ENCODE data around the gene ACACA. TPM values are rescaled to one million over a fixed set of nuclear protein-coding genes. Genes with fewer than 3 reads are reported as not detected.
A peak's percentile ranks its signal among the peaks of the same experiment; 100 is the strongest.

Gene ACACA
- total and polyA plus RNA-seq, 4 donors = 6.1 to 49.9 (median 23.7) TPM

DNA sequence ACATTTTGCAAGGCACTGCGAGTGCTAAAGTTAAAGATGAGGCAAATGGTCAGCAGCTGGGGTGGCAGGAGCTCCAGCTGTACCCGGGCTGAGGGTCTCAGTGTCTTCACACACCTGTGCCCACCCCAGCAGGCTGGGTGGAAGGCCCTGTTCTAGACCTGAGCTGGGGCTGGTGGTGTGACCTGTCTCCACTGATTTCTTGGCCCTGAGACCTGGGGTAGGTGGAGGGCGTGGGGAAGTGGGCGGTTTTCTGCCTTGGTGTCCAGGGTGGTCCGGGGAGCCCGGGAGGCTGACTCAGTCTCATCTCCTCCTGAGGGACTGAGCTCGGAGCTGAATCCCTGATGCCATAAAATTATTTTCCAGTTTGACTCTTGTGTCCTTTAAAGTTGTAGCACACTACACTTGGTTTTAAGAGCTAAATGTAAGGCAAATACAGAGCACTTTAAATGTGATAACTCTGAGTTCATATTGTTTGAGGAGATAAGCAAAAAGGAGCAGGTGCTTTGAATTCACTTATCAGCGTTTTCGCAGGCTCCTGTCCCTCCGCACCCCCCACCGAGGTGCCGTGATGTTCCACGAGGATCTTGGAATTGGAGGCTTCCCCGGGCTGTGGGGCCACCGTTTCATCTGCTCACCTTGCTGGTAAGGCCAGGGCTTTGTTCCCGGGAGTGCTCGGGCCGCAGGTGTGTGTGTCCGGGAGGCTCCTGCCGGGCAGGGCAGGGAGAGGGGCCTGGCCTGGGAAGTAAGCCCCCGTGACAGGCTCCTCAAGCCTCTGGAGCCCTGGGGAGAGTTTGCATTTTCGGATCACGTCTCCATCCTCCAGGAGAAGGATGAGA lies 340.9 kb downstream of the ACACA start:
- no peak overlapping the region for H3K27ac ChIP-seq (ENCODE audit: low read depth in 1 of 2, low read length in 2 of 2)

DNA sequence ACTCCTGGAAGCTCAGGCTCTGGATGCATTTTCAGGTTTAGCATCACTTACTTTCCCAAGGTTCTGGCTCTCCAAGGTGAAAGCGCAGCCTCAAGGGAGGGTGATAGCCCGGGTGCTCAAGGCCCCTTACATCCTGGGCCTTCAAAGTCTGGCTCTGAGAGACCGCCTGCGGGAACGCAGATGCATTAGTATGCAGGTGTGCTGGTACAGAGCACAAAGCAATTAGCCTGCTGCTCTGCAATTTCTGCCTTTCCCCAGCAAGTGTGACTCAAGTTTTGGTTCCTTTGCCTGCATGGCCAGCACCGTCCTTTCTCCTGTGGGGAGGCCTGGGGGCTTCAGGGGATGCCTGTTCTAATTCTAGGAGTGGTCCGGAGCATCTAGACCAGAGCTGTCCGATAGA lies 341.7 kb downstream of the ACACA start:
- WGBS, 2 donors = 75 to 80% methylated on average over 8 of the region's 8 CpGs
- Histone ChIP-seq H3K27me3 (ENCODE audit: control insufficient read depth in 1 of 2, insufficient read depth in 2 of 2, low read length in 1 of 2) (no peaks in the 10 kb centered on the region), H3K9me3 (ENCODE audit: control insufficient read depth, low read length) (no peaks in the 10 kb centered on the region), H3K4me1 (ENCODE audit: control insufficient read depth in 1 of 2, insufficient read depth in 2 of 2, low read length in 2 of 2) (no peaks in the 10 kb centered on the region), H3K4me3 (ENCODE audit: low read length in 2 of 2) (no peak overlapping the region), H3K27ac (ENCODE audit: low read depth in 1 of 2, low read length in 2 of 2) (no peak overlapping the region), H3K36me3 (ENCODE audit: control insufficient read depth in 1 of 2, insufficient read depth in 2 of 2, low read length in 1 of 2) (no peaks in the 10 kb centered on the region)
- ATAC-seq (ENCODE audit: low FRiP score) (no peak), DNase-seq (no peak)
- intact Hi-C loops (cut with DNase I) = no loop called here

More for the DNA sequence above, 340.9 kb downstream of the ACACA start:
- Histone ChIP-seq H3K4me1 (ENCODE audit: control insufficient read depth in 1 of 2, insufficient read depth in 2 of 2, low read length in 2 of 2) (no peaks in the 10 kb centered on the region), H3K27me3 (ENCODE audit: control insufficient read depth in 1 of 2, insufficient read depth in 2 of 2, low read length in 1 of 2) (no peaks in the 10 kb centered on the region), H3K36me3 (ENCODE audit: control insufficient read depth in 1 of 2, insufficient read depth in 2 of 2, low read length in 1 of 2) (no peaks in the 10 kb centered on the region), H3K9me3 (ENCODE audit: control insufficient read depth, low read length) (no peaks in the 10 kb centered on the region), H3K4me3 (ENCODE audit: low read length in 2 of 2) (no peak overlapping the region)
- DNase-seq (no peak), ATAC-seq (ENCODE audit: low FRiP score) (no peak)
- intact Hi-C loops (cut with DNase I) = no loop called here
- WGBS, 2 donors = 36 to 41% methylated on average over 22 to 23 of the region's 23 CpGs

DNA sequence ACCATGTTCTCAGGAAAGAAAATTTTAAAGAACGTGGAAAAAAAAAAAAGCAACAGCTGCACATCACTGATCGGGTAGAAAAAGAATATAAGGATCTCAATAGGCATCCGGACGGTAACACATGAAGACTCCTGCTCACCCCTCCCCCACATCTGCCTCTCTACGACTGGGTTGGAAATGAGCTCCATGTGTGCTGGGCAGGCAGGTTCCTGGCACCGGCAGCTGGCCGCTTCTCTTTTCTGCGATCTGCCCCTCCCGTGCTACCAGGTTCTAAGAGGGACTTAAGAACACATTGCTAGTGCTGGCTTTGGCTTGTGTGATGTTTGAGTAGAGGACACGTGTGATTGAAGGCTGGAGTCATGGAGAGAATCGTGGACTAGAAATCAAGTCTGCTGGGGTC lies 342.4 kb downstream of the ACACA start:
- no peak overlapping the region for H3K4me3 ChIP-seq (ENCODE audit: low read length in 2 of 2)
- WGBS, 2 donors = 41 to 48% methylated on average over 11 of the region's 11 CpGs
- H3K4me1 ChIP-seq (ENCODE audit: control insufficient read depth in 1 of 2, insufficient read depth in 2 of 2, low read length in 2 of 2) = no peaks in the 10 kb centered on the region
- H3K9me3 ChIP-seq (ENCODE audit: control insufficient read depth, low read length) = no peaks in the 10 kb centered on the region
- intact Hi-C loops (cut with DNase I) = no loop called here
- no peak overlapping the region for H3K27ac ChIP-seq (ENCODE audit: low read depth in 1 of 2, low read length in 2 of 2)
- ATAC-seq (ENCODE audit: low FRiP score) = no peak
- H3K36me3 ChIP-seq (ENCODE audit: control insufficient read depth in 1 of 2, insufficient read depth in 2 of 2, low read length in 1 of 2) = no peaks in the 10 kb centered on the region
- no peaks in the 10 kb centered on the region for H3K27me3 ChIP-seq (ENCODE audit: control insufficient read depth in 1 of 2, insufficient read depth in 2 of 2, low read length in 1 of 2)
- DNase-seq = no peak

DNA sequence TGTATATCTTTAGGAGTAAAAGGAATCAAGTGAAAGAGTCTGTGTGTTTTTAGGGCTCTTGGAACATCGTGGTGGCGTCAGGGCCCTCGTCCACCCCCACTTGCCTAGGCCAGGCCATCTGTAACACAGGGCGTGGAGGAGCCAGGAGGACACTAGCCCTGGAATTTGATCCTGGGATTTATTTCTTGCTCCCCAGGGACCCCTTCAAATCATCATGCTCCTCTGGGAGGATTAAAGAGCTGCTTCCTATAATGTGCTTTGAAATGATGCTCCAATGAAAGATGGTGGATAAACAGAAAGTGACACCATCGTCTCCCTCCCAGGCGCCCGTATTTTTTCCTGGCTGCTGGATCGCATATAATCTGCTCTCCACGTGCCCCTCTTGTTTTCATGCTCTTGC lies 344.6 kb downstream of the ACACA start:
- no peaks in the 10 kb centered on the region for H3K27me3 ChIP-seq (ENCODE audit: control insufficient read depth in 1 of 2, insufficient read depth in 2 of 2, low read length in 1 of 2)
- DNase-seq = peak in 1 of 2 donors; percentile 40
- ATAC-seq (ENCODE audit: low FRiP score) = no peak
- H3K27ac ChIP-seq (ENCODE audit: low read depth in 1 of 2, low read length in 2 of 2) = no peak overlapping the region
- intact Hi-C loops (cut with DNase I) = no loop called here
- WGBS, 2 donors = 27 to 41% methylated on average over 9 of the region's 9 CpGs
- H3K4me1 ChIP-seq (ENCODE audit: control insufficient read depth in 1 of 2, insufficient read depth in 2 of 2, low read length in 2 of 2) = no peaks in the 10 kb centered on the region
- H3K36me3 ChIP-seq (ENCODE audit: control insufficient read depth in 1 of 2, insufficient read depth in 2 of 2, low read length in 1 of 2) = peaks cover under 1 to 2% of the 10 kb centered on the region in 2 donors
- no peaks in the 10 kb centered on the region for H3K9me3 ChIP-seq (ENCODE audit: control insufficient read depth, low read length)
- H3K4me3 ChIP-seq (ENCODE audit: low read length in 2 of 2) = no peak overlapping the region

DNA sequence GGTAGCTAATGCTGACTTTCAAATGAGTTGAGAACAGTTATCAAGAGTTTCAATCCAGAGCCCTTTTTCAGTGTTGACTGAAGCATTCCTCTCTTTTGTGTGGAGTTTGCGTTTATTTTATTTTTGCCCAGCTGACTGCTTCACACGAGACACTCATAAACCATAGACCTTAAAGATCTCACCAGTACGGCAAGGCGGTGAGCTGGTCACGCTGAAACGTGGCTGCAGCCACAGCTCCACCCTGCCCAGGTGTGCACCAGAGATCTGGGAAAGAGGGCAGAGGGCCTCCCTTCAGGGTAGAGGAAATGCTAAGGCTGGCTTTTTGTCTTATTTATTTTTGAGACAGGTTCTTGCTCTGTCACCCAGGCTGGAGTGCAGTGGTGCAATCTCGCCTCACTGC lies 345.7 kb downstream of the ACACA start:
- Histone ChIP-seq H3K36me3 (ENCODE audit: control insufficient read depth in 1 of 2, insufficient read depth in 2 of 2, low read length in 1 of 2) (peaks cover 5 to 6% of the 10 kb centered on the region in 2 donors), H3K27ac (ENCODE audit: low read depth in 1 of 2, low read length in 2 of 2) (no peak overlapping the region), H3K27me3 (ENCODE audit: control insufficient read depth in 1 of 2, insufficient read depth in 2 of 2, low read length in 1 of 2) (no peaks in the 10 kb centered on the region), H3K4me1 (ENCODE audit: control insufficient read depth in 1 of 2, insufficient read depth in 2 of 2, low read length in 2 of 2) (no peaks in the 10 kb centered on the region), H3K4me3 (ENCODE audit: low read length in 2 of 2) (no peak overlapping the region), H3K9me3 (ENCODE audit: control insufficient read depth, low read length) (no peaks in the 10 kb centered on the region)
- DNase-seq (no peak), ATAC-seq (ENCODE audit: low FRiP score) (no peak)
- intact Hi-C loops (cut with DNase I) = no loop called here
- 23 to 33% methylated on average over 7 of the region's 7 CpGs for WGBS, 2 donors

DNA sequence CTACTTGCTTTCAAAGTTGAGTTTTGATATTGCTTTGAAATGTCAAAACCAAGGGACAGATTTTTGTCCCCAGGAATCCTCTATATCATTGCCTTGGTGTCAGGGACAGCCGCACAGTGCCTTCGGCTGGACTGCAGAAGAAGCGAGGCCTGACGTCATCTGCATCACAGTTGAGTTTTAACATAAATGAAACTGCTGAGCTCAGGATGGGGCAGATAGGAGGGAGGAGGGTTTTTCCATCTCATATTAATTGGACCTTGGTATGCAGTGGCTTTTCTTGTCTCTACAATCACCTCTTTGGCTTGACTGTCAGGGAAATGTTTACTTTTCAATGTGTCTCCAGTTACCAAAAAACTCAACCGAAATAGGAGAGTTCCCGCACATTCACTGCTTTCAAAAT lies 346.5 kb downstream of the ACACA start:
- Histone ChIP-seq H3K4me1 (ENCODE audit: control insufficient read depth in 1 of 2, insufficient read depth in 2 of 2, low read length in 2 of 2) (no peaks in the 10 kb centered on the region), H3K9me3 (ENCODE audit: control insufficient read depth, low read length) (no peaks in the 10 kb centered on the region), H3K27me3 (ENCODE audit: control insufficient read depth in 1 of 2, insufficient read depth in 2 of 2, low read length in 1 of 2) (no peaks in the 10 kb centered on the region), H3K4me3 (ENCODE audit: low read length in 2 of 2) (no peak overlapping the region), H3K27ac (ENCODE audit: low read depth in 1 of 2, low read length in 2 of 2) (no peak overlapping the region), H3K36me3 (ENCODE audit: control insufficient read depth in 1 of 2, insufficient read depth in 2 of 2, low read length in 1 of 2) (peaks cover 5 to 6% of the 10 kb centered on the region in 2 donors)
- intact Hi-C loops (cut with DNase I) = no loop called here
- 61 to 66% methylated on average over 6 of the region's 6 CpGs for WGBS, 2 donors
- DNase-seq = no peak
- ATAC-seq (ENCODE audit: low FRiP score) = no peak

DNA sequence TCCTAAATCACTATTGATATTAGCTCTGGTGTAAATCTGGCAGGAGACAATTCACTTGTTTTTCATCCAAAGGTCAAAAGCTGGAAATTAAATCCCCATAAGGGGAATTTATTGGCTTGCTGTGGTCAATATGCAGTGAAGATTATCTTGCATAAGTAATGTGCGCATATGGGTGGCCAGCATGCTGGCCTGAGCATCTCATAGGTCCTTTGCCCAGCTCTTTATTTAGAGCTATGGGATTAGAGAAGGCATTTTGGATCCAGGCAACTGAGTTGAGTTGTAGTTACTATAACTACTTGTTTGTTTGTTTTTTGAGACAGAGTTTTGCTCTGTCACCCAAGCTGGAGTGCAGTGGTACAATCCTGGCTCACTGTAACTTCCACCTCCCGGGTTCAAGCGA lies 347.1 kb downstream of the ACACA start:
- WGBS, 2 donors = 93 to 95% methylated on average over 3 of the region's 3 CpGs
- DNase-seq = no peak
- Histone ChIP-seq H3K36me3 (ENCODE audit: control insufficient read depth in 1 of 2, insufficient read depth in 2 of 2, low read length in 1 of 2) (peaks cover 5 to 6% of the 10 kb centered on the region in 2 donors), H3K9me3 (ENCODE audit: control insufficient read depth, low read length) (no peaks in the 10 kb centered on the region), H3K27ac (ENCODE audit: low read depth in 1 of 2, low read length in 2 of 2) (no peak overlapping the region), H3K27me3 (ENCODE audit: control insufficient read depth in 1 of 2, insufficient read depth in 2 of 2, low read length in 1 of 2) (no peaks in the 10 kb centered on the region), H3K4me1 (ENCODE audit: control insufficient read depth in 1 of 2, insufficient read depth in 2 of 2, low read length in 2 of 2) (no peaks in the 10 kb centered on the region), H3K4me3 (ENCODE audit: low read length in 2 of 2) (no peak overlapping the region)
- no peak for ATAC-seq (ENCODE audit: low FRiP score)
- intact Hi-C loops (cut with DNase I) = no loop called here

DNA sequence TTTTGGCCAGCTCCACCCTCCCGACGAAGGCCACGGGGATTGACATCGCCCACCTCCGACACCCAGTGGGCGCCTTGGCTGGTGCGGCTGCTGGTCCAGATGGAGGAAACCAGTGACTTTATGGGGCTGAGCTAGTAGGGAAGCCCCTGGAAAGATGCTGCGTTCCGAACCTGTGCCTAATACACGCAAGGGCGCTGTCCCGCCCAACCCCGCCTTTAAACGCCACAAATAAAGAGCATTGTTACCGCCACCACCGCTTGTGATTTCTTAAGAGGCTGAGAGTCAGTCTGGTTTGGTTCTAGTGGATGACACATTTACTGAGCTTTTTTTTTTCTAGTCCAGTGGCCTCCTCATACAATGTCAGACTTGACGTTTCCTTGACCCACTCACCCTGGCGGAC lies 350.0 kb downstream of the ACACA start:
- ATAC-seq (ENCODE audit: low FRiP score) = no peak
- no peaks in the 10 kb centered on the region for H3K27me3 ChIP-seq (ENCODE audit: control insufficient read depth in 1 of 2, insufficient read depth in 2 of 2, low read length in 1 of 2)
- no peaks in the 10 kb centered on the region for H3K4me1 ChIP-seq (ENCODE audit: control insufficient read depth in 1 of 2, insufficient read depth in 2 of 2, low read length in 2 of 2)
- no peak for DNase-seq
- H3K4me3 ChIP-seq (ENCODE audit: low read length in 2 of 2) = no peak overlapping the region
- H3K27ac ChIP-seq (ENCODE audit: low read depth in 1 of 2, low read length in 2 of 2) = no peak overlapping the region
- 94 to 97% methylated on average over 18 of the region's 18 CpGs for WGBS, 2 donors
- peaks cover 5 to 10% of the 10 kb centered on the region in 2 donors for H3K36me3 ChIP-seq (ENCODE audit: control insufficient read depth in 1 of 2, insufficient read depth in 2 of 2, low read length in 1 of 2)
- intact Hi-C loops (cut with DNase I) = no loop called here
- no peaks in the 10 kb centered on the region for H3K9me3 ChIP-seq (ENCODE audit: control insufficient read depth, low read length)

DNA sequence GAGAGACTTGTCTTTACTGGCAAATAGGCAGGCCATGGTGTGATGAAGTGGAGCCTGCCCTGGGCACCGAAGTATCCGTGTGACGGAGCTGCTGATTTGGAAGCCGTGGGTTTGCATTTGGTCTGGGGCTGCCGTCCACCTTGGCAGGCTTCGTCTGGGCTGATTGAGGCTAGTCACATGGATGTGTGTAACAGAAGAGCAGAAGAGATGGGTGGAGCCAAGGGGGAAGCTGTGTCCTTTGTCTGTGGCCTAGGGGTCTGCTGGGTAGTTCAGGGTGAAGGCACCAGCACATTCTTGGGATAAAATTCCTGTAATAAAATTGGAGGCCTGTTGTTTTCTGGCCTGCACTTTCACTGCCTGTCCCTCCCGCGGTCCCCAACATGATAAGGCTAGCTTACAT lies 351.7 kb downstream of the ACACA start:
- H3K9me3 ChIP-seq (ENCODE audit: control insufficient read depth, low read length) = no peaks in the 10 kb centered on the region
- no peaks in the 10 kb centered on the region for H3K4me1 ChIP-seq (ENCODE audit: control insufficient read depth in 1 of 2, insufficient read depth in 2 of 2, low read length in 2 of 2)
- no peaks in the 10 kb centered on the region for H3K27me3 ChIP-seq (ENCODE audit: control insufficient read depth in 1 of 2, insufficient read depth in 2 of 2, low read length in 1 of 2)
- WGBS, 2 donors = 78 to 80% methylated on average over 8 of the region's 8 CpGs
- ATAC-seq (ENCODE audit: low FRiP score) = no peak
- no peak overlapping the region for H3K4me3 ChIP-seq (ENCODE audit: low read length in 2 of 2)
- H3K36me3 ChIP-seq (ENCODE audit: control insufficient read depth in 1 of 2, insufficient read depth in 2 of 2, low read length in 1 of 2) = peaks cover 7 to 10% of the 10 kb centered on the region in 2 donors
- H3K27ac ChIP-seq (ENCODE audit: low read depth in 1 of 2, low read length in 2 of 2) = no peak overlapping the region
- no peak for DNase-seq
- intact Hi-C loops (cut with DNase I) = no loop called here
